ENCODE data around the gene OXCT2. TPM values are rescaled to one million over a fixed set of nuclear protein-coding genes. Genes with fewer than 3 reads are reported as not detected.
"Not testable (repeated sequence)": the region's sequence is repeated elsewhere in the genome, so short reads cannot be mapped to it uniquely, and the experiment has no call there.

Gene OXCT2
- polyA plus RNA-seq, 1 of the 3 experiments (the other 2 are of a cell fraction): 0.44 TPM

GRCh38 chr1:39817091-39817932 is 46.2 kb upstream of the OXCT2 start:
- H2AFZ ChIP-seq (ENCODE audit: low read depth); H3K36me3 ChIP-seq (replicated peaks in 1 of 2; ENCODE audit: control insufficient read depth in 1 of 2, insufficient read depth in 2 of 2, low read length in 1 of 2); H3K27ac ChIP-seq (ENCODE audit: low read depth in 2 of 2, low read length in 1 of 2); H3K27me3 ChIP-seq (ENCODE audit: insufficient read depth); H4K20me1 ChIP-seq (ENCODE audit: insufficient read depth); H3K9me2 ChIP-seq; H3K4me3 ChIP-seq (ENCODE audit: low read depth in 2 of 2, low read length in 1 of 2); H3F3A ChIP-seq (replicated peaks; ENCODE audit: insufficient read depth); POLR2A ChIA-PET; H3K9ac ChIP-seq; H3K9me3 ChIP-seq; H3K79me2 ChIP-seq (ENCODE audit: insufficient read depth); H3K4me1 ChIP-seq (ENCODE audit: control insufficient read depth in 1 of 2, insufficient read depth in 2 of 2, low read depth in 1 of 2, low read length in 1 of 2); H3K4me2 ChIP-seq; DNase-seq: not testable (repeated sequence)
- CTCF ChIA-PET: interaction anchor here (1.0 to 9.1 kb wide), 10 partner anchors 10 to 215 kb away, joined by 3 to 126 read pairs (median 10); partner anchors contain the start of gene MYCL
- 79% methylated on average over 13 of the region's 24 CpGs for WGBS (ENCODE audit: low lambda C conversion rate)

- Histone ChIP-seq H3K9me3 (no peaks in the 10 kb centered on the region), H3K79me2 (ENCODE audit: insufficient read depth) (no peaks in the 10 kb centered on the region), H3K9ac (no peak overlapping the region), H3K9me2 (no peaks in the 10 kb centered on the region), H3K4me1 (ENCODE audit: control insufficient read depth in 1 of 2, insufficient read depth in 2 of 2, low read depth in 1 of 2, low read length in 1 of 2) (no peaks in the 10 kb centered on the region), H3F3A (replicated peaks; ENCODE audit: insufficient read depth) (no peaks in the 10 kb centered on the region), H3K27me3 (ENCODE audit: insufficient read depth) (peaks cover 5% of the 10 kb centered on the region; the same call in 1 of the 2 replicates), H4K20me1 (ENCODE audit: insufficient read depth) (no peaks in the 10 kb centered on the region), H3K4me2 (no peak overlapping the region), H2AFZ (ENCODE audit: low read depth) (no peak overlapping the region), H3K36me3 (replicated peaks in 1 of 2; ENCODE audit: control insufficient read depth in 1 of 2, insufficient read depth in 2 of 2, low read length in 1 of 2) (no peaks in the 10 kb centered on the region), H3K4me3 (ENCODE audit: low read depth in 2 of 2, low read length in 1 of 2) (no peak overlapping the region), H3K27ac (ENCODE audit: low read depth in 2 of 2, low read length in 1 of 2) (no peak overlapping the region)
- CTCF ChIA-PET: interaction anchor here (0.6 to 9.1 kb wide), 23 partner anchors 11 to 230 kb away, joined by 3 to 126 read pairs (median 4); partner anchors contain the start of gene MYCL
- 13% methylated on average over 8 of the region's 11 CpGs for WGBS (ENCODE audit: low lambda C conversion rate)
- no peak for TF ChIP-seq YY1 (IDR thresholded peaks at IDR 0.05; ENCODE audit: low read depth)
- TF ChIP-seq JUND (IDR thresholded peaks at IDR 0.05): no peak
- TF ChIP-seq RXRA (IDR thresholded peaks at IDR 0.05; ENCODE audit: borderline replicate concordance, low read depth): no peak
- TF ChIP-seq SMC3 (IDR thresholded peaks at IDR 0.05; ENCODE audit: low read depth, low read length): peak; percentile 86
- TF ChIP-seq CTCF (IDR thresholded peaks at IDR 0.05): peak; percentile 94
- TF ChIP-seq RAD21 (IDR thresholded peaks at IDR 0.05; ENCODE audit: low read length): peak; percentile 83
- no peak for TF ChIP-seq CHD2 (IDR thresholded peaks at IDR 0.05; ENCODE audit: low read length, partially characterized antibody)
- no peak for TF ChIP-seq TAF1 (IDR thresholded peaks at IDR 0.05; ENCODE audit: borderline replicate concordance, low read depth, low read length)
- peak; percentile 86 for DNase-seq
- POLR2A ChIA-PET: interaction anchor here (0.6 kb wide), 1 partner anchor 262 kb away, joined by 3 read pairs; no protein-coding TSS in a partner anchor
Measured at GRCh38 chr1:39816415-39817090, 45.4 kb upstream of the OXCT2 start.
